Lung (tissue), 12 donors: ENCODE data around the gene SPACDR. TPM values are rescaled to one million over a fixed set of nuclear protein-coding genes. Genes with fewer than 3 reads are reported as not detected.

Experiments used
- ATAC-seq: fragments of 200-7000 bp; cut with Tn5 transposase; one replicate; pipeline ENCODE4 v1.9.1; 2020; ENCODE audit warnings: moderate number of reproducible peaks; ENCODE audit not compliant: insufficient read depth, low FRiP score
- DNase-seq, 3 donors: peaks; one replicate each; pipeline ENCODE4 v3.0.0-alpha.2; 2013 to 2017
- H3K27ac ChIP-seq, 2 donors: one replicate each; pipeline ENCODE4 v1.5.1; 2013; ENCODE audit warnings: mild to moderate bottlenecking in 2 of 2, moderate library complexity in 2 of 2, control low read depth in 1 of 2, inconsistent platforms in 1 of 2, low read depth in 1 of 2, low read length in 1 of 2
- H3K27me3 ChIP-seq, 3 donors: one replicate each; pipeline ENCODE4 v1.5.1; 2013; ENCODE audit warnings: low read length in 2 of 3; ENCODE audit not compliant: control insufficient read depth in 3 of 3, insufficient read depth in 3 of 3
- H3K36me3 ChIP-seq, 4 donors: one replicate each; pipeline ENCODE4 v1.5.1; 2013; ENCODE audit warnings: low read length in 4 of 4, mild to moderate bottlenecking in 1 of 4, moderate library complexity in 1 of 4; ENCODE audit not compliant: control insufficient read depth in 4 of 4, insufficient read depth in 4 of 4
- H3K4me1 ChIP-seq, 5 donors: one replicate each; pipeline ENCODE4 v1.5.1; 2013; ENCODE audit warnings: low read length in 5 of 5, mild to moderate bottlenecking in 2 of 5, moderate library complexity in 1 of 5; ENCODE audit not compliant: control insufficient read depth in 5 of 5, insufficient read depth in 5 of 5
- H3K4me3 ChIP-seq: one replicate; pipeline ENCODE4 v1.5.1; 2013; ENCODE audit warnings: mild to moderate bottlenecking, control low read depth, moderate library complexity
- H3K9ac ChIP-seq, 2 donors: one replicate each; pipeline ENCODE4 v1.5.1; 2013; ENCODE audit warnings: low read length in 2 of 2, control low read depth in 1 of 2; ENCODE audit not compliant: insufficient read depth in 1 of 2
- H3K9me3 ChIP-seq, 4 donors: one replicate each; pipeline ENCODE4 v1.5.1; 2013; ENCODE audit warnings: low read length in 3 of 4, mild to moderate bottlenecking in 1 of 4, moderate library complexity in 1 of 4; ENCODE audit not compliant: control insufficient read depth in 4 of 4, insufficient read depth in 3 of 4
- CTCF ChIP-seq: IDR thresholded peaks from 2 replicates; pipeline ENCODE4 v1.5.1; 2012; ENCODE audit warnings: mild to moderate bottlenecking; ENCODE audit errors: control extremely low read depth, extremely low read depth
- WGBS, 2 donors: extraction: QIAGEN DNeasy Blood & Tissue Kit; methylation state at CpG; one replicate each; pipeline ENCODE4 v1.1.7; 2013; 5-methylcytosine and 5-hydroxymethylcytosine counted together
- polyA plus RNA-seq, 2 donors: library from polyadenylated mRNA; stranded (reverse); fragments of 200-250 nt; gene quantifications; one replicate each; pipeline ENCODE4 v1.2.1, GENCODE V29; 2013
- total RNA-seq, 2 donors: library from RNA; depleted of rRNA in 1 of 2; stranded (reverse); fragments of >200 nt in 1 of 2; gene quantifications; one replicate each; pipeline ENCODE4 v1.2.1, GENCODE V29; 2014 to 2021
- donor health status: control.
- donor health status: control.
- donor health status: Bipolar disorder and iron deficiency.
- donor health status: healthy.
- donor health status: DM: yes; HTN: yes; CAD: no.

SPACDR gene
- total and polyA plus RNA-seq, 4 donors = 0.54 to 2.0 (median 0.83) TPM

- Histone ChIP-seq H3K9ac (no peak overlapping the region), H3K9me3 (no peaks in the 10 kb centered on the region), H3K4me1 (peaks cover 0 to 10% (median 0%) of the 10 kb centered on the region in 5 donors), H3K4me3 (no peak overlapping the region), H3K36me3 (peaks cover 0 to 3% (median 0%) of the 10 kb centered on the region in 4 donors), H3K27ac (no peak overlapping the region), H3K27me3 (no peaks in the 10 kb centered on the region)
- no peak for ATAC-seq
- TF ChIP-seq CTCF = no peak
- no peak for DNase-seq
- 86 to 90% methylated on average over 6 of the region's 6 CpGs for WGBS, 2 donors
Observed at GRCh38 chr7:100496509-100496908, 32.4 kb upstream of the SPACDR start.

GRCh38 chr7:100493476-100494264 is 29.6 kb upstream of the SPACDR start:
- DNase-seq = peak; percentile 56 to 78 (median 71)
- H3K27ac ChIP-seq = no peak overlapping the region
- H3K4me3 ChIP-seq = peak overlapping the region; percentile 8

GRCh38 chr7:100492738-100493475 is 28.8 kb upstream of the SPACDR start:
- ATAC-seq = no peak
- no peak for DNase-seq
- H3K9me3 ChIP-seq = no peaks in the 10 kb centered on the region

More at GRCh38 chr7:100493476-100494264, 29.6 kb upstream of the SPACDR start:
- H3K27me3 ChIP-seq = no peaks in the 10 kb centered on the region
- TF ChIP-seq CTCF = no peak
- no peaks in the 10 kb centered on the region for H3K9me3 ChIP-seq
- no peak overlapping the region for H3K9ac ChIP-seq
- ATAC-seq = peak; percentile 37
- 3 to 7% methylated on average over 35 to 56 of the region's 56 CpGs for WGBS, 2 donors
- peaks cover 0 to 10% (median 0%) of the 10 kb centered on the region in 5 donors for H3K4me1 ChIP-seq
- H3K36me3 ChIP-seq = peaks cover 0 to 5% (median 0%) of the 10 kb centered on the region in 4 donors

More at GRCh38 chr7:100492738-100493475, 28.8 kb upstream of the SPACDR start:
- TF ChIP-seq CTCF = no peak
- H3K4me1 ChIP-seq = peaks cover 0 to 10% (median 0%) of the 10 kb centered on the region in 5 donors
- 84% methylated on average over 5 of the region's 5 CpGs for WGBS, 2 donors
- H3K27ac ChIP-seq = no peak overlapping the region
- no peaks in the 10 kb centered on the region for H3K27me3 ChIP-seq
- H3K4me3 ChIP-seq = no peak overlapping the region
- H3K36me3 ChIP-seq = peaks cover 0 to 5% (median 0%) of the 10 kb centered on the region in 4 donors
- no peak overlapping the region for H3K9ac ChIP-seq
